WTC11 (cell line): ENCODE measurements around the gene OR4S1. TPM values are rescaled to one million over a fixed set of nuclear protein-coding genes. Genes with fewer than 3 reads are reported as not detected.
"Not testable (repeated sequence)": the region's sequence is repeated elsewhere in the genome, so short reads cannot be mapped to it uniquely, and the experiment has no call there.

Source experiments
- ATAC-seq: fragments of 200-7000 bp; cut with Tn5 transposase; 2 replicates; pipeline ENCODE4 v1.10.0; 2021; ENCODE audit warnings: mild to moderate bottlenecking, moderate library complexity
- CTCF ChIA-PET: fragments of 300-600 bp; sonication (Branson Sonifier 250); formaldehyde crosslinking; loops from one replicate; lab custom pipeline; 2021; ENCODE audit warnings: antibody characterized with exemption; lab: Charles Lee
- POLR2A ChIA-PET: fragments of 350-600 bp; sonication (Branson Sonifier 250); formaldehyde crosslinking; loops from one replicate; lab custom pipeline; 2021; ENCODE audit warnings: antibody characterized with exemption; lab: Charles Lee
- DNase-seq: peaks from one replicate; pipeline ENCODE4 v3.0.0; 2021; ENCODE audit warnings: low spot score
- H3K27ac Mint-ChIP-seq: 2 replicates; pipeline ENCODE4 v1.8.0; 2021; ENCODE audit warnings: mixed read lengths
- H3K27me3 Mint-ChIP-seq: 2 replicates; pipeline ENCODE4 v1.8.0; 2021; ENCODE audit warnings: low read depth, mild to moderate bottlenecking, moderate library complexity, mixed read lengths
- H3K36me3 Mint-ChIP-seq: 2 replicates; pipeline ENCODE4 v1.8.0; 2021; ENCODE audit warnings: mixed read lengths
- H3K4me1 Mint-ChIP-seq: 2 replicates; pipeline ENCODE4 v1.8.0; 2022; ENCODE audit warnings: mixed read lengths
- H3K4me3 Mint-ChIP-seq: 2 replicates; pipeline ENCODE4 v1.8.0; 2021; ENCODE audit warnings: mild to moderate bottlenecking, moderate library complexity, mixed read lengths
- H3K9me3 Mint-ChIP-seq: 2 replicates; pipeline ENCODE4 v1.8.0; 2021; ENCODE audit warnings: mixed read lengths
- ELF4 ChIP-seq: sonication (generic); formaldehyde crosslinking; IDR thresholded peaks from 2 replicates; pipeline ENCODE4 v1.8.1; 2022; ENCODE audit warnings: low read depth, mild to moderate bottlenecking, moderate library complexity, missing genetic modification reagents
- EMX1 ChIP-seq: fragments of 250-450 bp; sonication (Bioruptor Pico); IDR thresholded peaks from 2 replicates; pipeline ENCODE4 v1.8.0; 2021; ENCODE audit warnings: mild to moderate bottlenecking
- GABPB1 ChIP-seq: sonication (generic); formaldehyde crosslinking; IDR thresholded peaks from 2 replicates; pipeline ENCODE4 v1.8.1; 2023; ENCODE audit warnings: mild to moderate bottlenecking, missing genetic modification reagents
- HMGXB4 ChIP-seq: sonication (generic); formaldehyde crosslinking; IDR thresholded peaks from 2 replicates; pipeline ENCODE4 v1.8.1; 2023; ENCODE audit warnings: mild to moderate bottlenecking, moderate library complexity, missing genetic modification reagents
- NFE2L1 ChIP-seq: sonication (generic); formaldehyde crosslinking; IDR thresholded peaks from 2 replicates; pipeline ENCODE4 v1.8.1; 2023; ENCODE audit warnings: missing genetic modification reagents
- OVOL2 ChIP-seq: fragments of 250-450 bp; sonication (Bioruptor Pico); IDR thresholded peaks from 2 replicates; pipeline ENCODE4 v1.9.0; 2021; ENCODE audit warnings: mild to moderate bottlenecking, borderline replicate concordance
- PRDM15 ChIP-seq: sonication (generic); formaldehyde crosslinking; IDR thresholded peaks from 2 replicates; pipeline ENCODE4 v1.8.0; 2022; ENCODE audit warnings: missing genetic modification reagents
- PREB ChIP-seq: sonication (generic); formaldehyde crosslinking; IDR thresholded peaks from 2 replicates; pipeline ENCODE4 v1.8.1; 2022; ENCODE audit warnings: mild to moderate bottlenecking, missing genetic modification reagents, moderate library complexity, borderline replicate concordance
- PRRX2 ChIP-seq: fragments of 250-450 bp; sonication (Bioruptor Pico); IDR thresholded peaks from 2 replicates; pipeline ENCODE4 v1.8.0; 2021; ENCODE audit warnings: mild to moderate bottlenecking
- STAT6 ChIP-seq: sonication (generic); formaldehyde crosslinking; conservative IDR thresholded peaks from 2 replicates; pipeline ENCODE4 v1.8.1; 2023; ENCODE audit warnings: mild to moderate bottlenecking, low read depth, missing genetic modification reagents, moderate library complexity
- TCF7 ChIP-seq: sonication (generic); formaldehyde crosslinking; IDR thresholded peaks from 2 replicates; pipeline ENCODE4 v1.8.0; 2022; ENCODE audit warnings: mild to moderate bottlenecking, low read depth, missing genetic modification reagents, moderate library complexity
- TEAD1 ChIP-seq: sonication (generic); formaldehyde crosslinking; IDR thresholded peaks from 2 replicates; pipeline ENCODE4 v1.8.0; 2022; ENCODE audit warnings: mild to moderate bottlenecking, missing genetic modification reagents
- ZNF263 ChIP-seq: sonication (generic); formaldehyde crosslinking; IDR thresholded peaks from 2 replicates; pipeline ENCODE4 v1.8.1; 2022; ENCODE audit warnings: low read depth, mild to moderate bottlenecking, moderate library complexity, missing genetic modification reagents
- ZNF317 ChIP-seq: sonication (generic); formaldehyde crosslinking; IDR thresholded peaks from 2 replicates; pipeline ENCODE4 v1.8.1; 2023; ENCODE audit warnings: low read depth, mild to moderate bottlenecking, moderate library complexity, missing genetic modification reagents, borderline replicate concordance
- ZNF671 ChIP-seq: fragments of 250-450 bp; sonication (Bioruptor Pico); IDR thresholded peaks from 2 replicates; pipeline ENCODE4 v1.8.0; 2021; ENCODE audit warnings: mild to moderate bottlenecking
- total RNA-seq: library from RNA; stranded (reverse); gene quantifications from 3 replicates; pipeline ENCODE4 v1.2.3, GENCODE V29; 2021

Gene OR4S1
- total RNA-seq, 1 experiment from 2014 or later, result not detected

- TF ChIP-seq PRDM15 (no peak), ZNF263 (CRISPR knock-in tag) (no peak), GABPB1 (CRISPR knock-in tag) (no peak), ZNF317 (no peak), PRRX2 (CRISPR knock-in tag) (no peak)
Measured at GRCh38 chr11:48341466-48341865, 35.4 kb downstream of the OR4S1 start (continued).

- H3K4me3 Mint-ChIP-seq, H3K27ac Mint-ChIP-seq, ATAC-seq, DNase-seq, CTCF ChIA-PET, POLR2A ChIA-PET, H3K4me1 Mint-ChIP-seq, H3K27me3 Mint-ChIP-seq: not testable (repeated sequence)
- peaks cover 77% of the 10 kb centered on the region for H3K9me3 Mint-ChIP-seq
- H3K36me3 Mint-ChIP-seq, result peaks cover 58% of the 10 kb centered on the region
Measured at GRCh38 chr11:48342505-48342904, 36.5 kb downstream of the OR4S1 start.

- H3K4me1 Mint-ChIP-seq, DNase-seq, POLR2A ChIA-PET, H3K4me3 Mint-ChIP-seq, H3K27ac Mint-ChIP-seq, CTCF ChIA-PET, H3K27me3 Mint-ChIP-seq, ATAC-seq: not testable (repeated sequence)
- H3K36me3 Mint-ChIP-seq, result peaks cover 66% of the 10 kb centered on the region
- peaks cover 80% of the 10 kb centered on the region for H3K9me3 Mint-ChIP-seq
Measured at GRCh38 chr11:48346286-48346685, 40.3 kb downstream of the OR4S1 start.

- H3K9me3 Mint-ChIP-seq, result peaks cover 80% of the 10 kb centered on the region
- POLR2A ChIA-PET, result no interaction called here
- H3K27me3 Mint-ChIP-seq, result peaks cover 2% of the 10 kb centered on the region
- CTCF ChIA-PET, result no interaction called here
- ATAC-seq (no peak), DNase-seq (no peak)
- TF ChIP-seq NFE2L1 (CRISPR knock-in tag) (no peak), OVOL2 (no peak), TEAD1 (CRISPR knock-in tag) (no peak), TCF7 (CRISPR knock-in tag) (no peak), EMX1 (CRISPR knock-in tag) (no peak), PREB (no peak), STAT6 (CRISPR knock-in tag) (no peak), HMGXB4 (CRISPR knock-in tag) (no peak), ELF4 (no peak), ZNF671 (no peak)
- peaks cover 69% of the 10 kb centered on the region for H3K36me3 Mint-ChIP-seq
- H3K4me3 Mint-ChIP-seq, result no peak overlapping the region
- no peak overlapping the region for H3K27ac Mint-ChIP-seq
- H3K4me1 Mint-ChIP-seq, result no peaks in the 10 kb centered on the region
Measured at GRCh38 chr11:48354013-48354412, 48.0 kb downstream of the OR4S1 start.
